ELR (cell line): ENCODE results near the gene SUPT3H.
A peak's percentile ranks its signal among the peaks of the same experiment; 100 is the strongest.

ENCODE experiments used
- DNase-seq: peaks from one replicate; pipeline ENCODE4 v3.0.0-alpha.2; 2015; ENCODE audit warnings: low read depth

Gene SUPT3H

GRCh38 chr6:44837741-44838140 is 540.0 kb downstream of the SUPT3H start:
- no peak for DNase-seq

- no peak for DNase-seq
These were observed 540.5 kb downstream of the SUPT3H start for GRCh38 chr6:44837255-44837654.

- no peak for DNase-seq
These were observed 544.5 kb downstream of the SUPT3H start for GRCh38 chr6:44833248-44833647.

GRCh38 chr6:44831002-44831610 is 546.6 kb downstream of the SUPT3H start:
- no peak for DNase-seq

- no peak for DNase-seq
These were observed 547.9 kb downstream of the SUPT3H start for GRCh38 chr6:44829836-44830235.

GRCh38 chr6:44828780-44829179 is 549.0 kb downstream of the SUPT3H start:
- no peak for DNase-seq

- no peak for DNase-seq
These were observed 551.6 kb downstream of the SUPT3H start for GRCh38 chr6:44826025-44826676.

GRCh38 chr6:44825273-44825672 is 552.5 kb downstream of the SUPT3H start:
- no peak for DNase-seq

GRCh38 chr6:44824567-44824966 is 553.2 kb downstream of the SUPT3H start:
- DNase-seq, result no peak

GRCh38 chr6:44820759-44821158 is 557.0 kb downstream of the SUPT3H start:
- DNase-seq, result no peak

- peak; percentile 19 for DNase-seq
These were observed 557.4 kb downstream of the SUPT3H start for GRCh38 chr6:44820321-44820720.

- no peak for DNase-seq
These were observed 566.3 kb downstream of the SUPT3H start for GRCh38 chr6:44811456-44811855.

GRCh38 chr6:44809258-44809657 is 568.5 kb downstream of the SUPT3H start:
- DNase-seq, result no peak

GRCh38 chr6:44808148-44808547 is 569.6 kb downstream of the SUPT3H start:
- DNase-seq, result no peak

GRCh38 chr6:44806656-44807055 is 571.1 kb downstream of the SUPT3H start:
- no peak for DNase-seq

- DNase-seq, result peak; percentile 15
These were observed 572.4 kb downstream of the SUPT3H start for GRCh38 chr6:44805238-44805846.

GRCh38 chr6:44804546-44805159 is 573.1 kb downstream of the SUPT3H start:
- no peak for DNase-seq

- no peak for DNase-seq
These were observed 573.7 kb downstream of the SUPT3H start for GRCh38 chr6:44804016-44804415.

- no peak for DNase-seq
These were observed 576.7 kb downstream of the SUPT3H start for GRCh38 chr6:44800784-44801592.

- DNase-seq, result no peak
These were observed 577.5 kb downstream of the SUPT3H start for GRCh38 chr6:44800171-44800783.

GRCh38 chr6:44797746-44798145 is 580.0 kb downstream of the SUPT3H start:
- no peak for DNase-seq

- no peak for DNase-seq
These were observed 582.4 kb downstream of the SUPT3H start for GRCh38 chr6:44795326-44795725.
